ENCODE results near the gene SEMG1.
A peak's percentile ranks its signal among the peaks of the same experiment; 100 is the strongest.

SEMG1 gene

DNA sequence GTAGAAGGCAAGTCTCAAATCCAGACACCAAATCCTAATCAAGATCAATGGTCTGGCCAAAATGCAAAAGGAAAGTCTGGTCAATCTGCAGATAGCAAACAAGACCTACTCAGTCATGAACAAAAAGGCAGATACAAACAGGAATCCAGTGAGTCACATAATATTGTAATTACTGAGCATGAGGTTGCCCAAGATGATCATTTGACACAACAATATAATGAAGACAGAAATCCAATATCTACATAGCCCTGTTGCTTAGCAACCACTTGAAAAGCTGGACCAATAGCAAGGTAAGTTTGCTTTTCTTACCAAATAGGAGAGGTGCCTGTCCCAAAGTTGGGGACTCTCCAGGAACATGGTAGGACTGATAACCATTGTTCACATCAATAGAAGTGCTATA, 16.3 kb downstream of the SEMG1 start:
- DNase-seq (ENCODE audit: low read depth), result no peak

- DNase-seq (ENCODE audit: low read depth), result no peak
Observed at GRCh38 chr20:45226287-45226686, 19.5 kb downstream of the SEMG1 start.

DNA sequence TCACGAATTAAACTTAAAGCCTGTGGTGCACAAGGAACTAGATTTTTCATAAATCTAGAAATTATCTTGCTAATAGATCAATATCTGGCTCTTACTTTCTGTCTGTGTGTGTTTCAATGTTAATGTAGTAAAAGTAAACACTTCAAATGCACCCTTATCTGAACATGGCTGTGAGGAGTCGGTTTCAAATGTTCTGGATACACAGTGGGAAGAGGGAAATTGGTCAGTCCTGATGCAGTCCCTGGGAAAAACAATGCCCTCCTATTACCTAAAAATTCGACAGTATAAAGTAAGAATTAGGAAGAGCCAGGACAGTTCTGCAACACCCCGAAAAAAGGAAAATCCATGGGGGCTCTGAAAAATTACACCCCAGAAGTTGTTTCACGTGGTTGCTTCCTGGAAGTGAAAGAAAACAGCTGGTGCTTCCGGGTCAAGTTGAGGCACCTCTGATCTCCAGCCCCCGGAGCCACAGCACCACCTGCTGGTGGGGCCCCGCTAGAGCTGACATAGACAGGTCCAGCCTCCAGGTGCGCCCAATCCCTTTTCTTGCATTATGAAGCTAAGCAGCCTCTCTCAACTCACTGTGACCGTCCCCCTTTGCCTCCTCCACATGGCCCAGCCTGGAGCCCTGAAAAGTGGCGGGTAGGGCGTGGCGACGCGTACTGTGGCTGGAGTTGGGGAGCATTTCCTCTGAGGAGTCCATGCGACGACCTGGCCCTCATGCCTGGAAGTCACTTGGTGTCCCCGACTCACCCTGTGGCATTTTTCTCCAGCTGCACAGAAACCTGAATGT, 22.6 kb downstream of the SEMG1 start:
- DNase-seq (ENCODE audit: low read depth), result peak; percentile 45

GRCh38 chr20:45230631-45231030, 23.8 kb downstream of the SEMG1 start:
- DNase-seq (ENCODE audit: low read depth), result no peak

GRCh38 chr20:45235995-45236394, 29.2 kb downstream of the SEMG1 start:
- no peak for DNase-seq (ENCODE audit: low read depth)

DNA sequence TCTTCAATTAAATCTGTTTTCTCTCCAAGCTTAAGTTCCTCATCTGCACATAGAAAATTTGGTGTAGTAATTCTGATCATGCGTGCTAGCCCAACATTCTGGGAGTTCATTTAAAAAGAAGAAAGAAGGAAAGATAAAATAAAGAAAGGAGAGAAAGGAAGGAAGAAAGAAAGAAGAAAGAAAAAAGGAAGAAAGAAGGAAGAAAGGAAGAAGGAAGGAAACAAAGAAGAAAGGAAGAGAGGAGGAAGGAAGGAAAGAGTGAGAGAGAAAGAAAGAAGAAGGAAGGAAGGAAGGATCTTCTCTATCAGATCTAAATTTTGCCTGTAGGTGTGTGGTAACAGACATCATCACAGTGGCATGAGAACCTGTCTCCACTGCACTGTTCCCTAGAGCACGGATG, 31.3 kb downstream of the SEMG1 start:
- no peak for DNase-seq (ENCODE audit: low read depth)

GRCh38 chr20:45246109-45246508, 39.3 kb downstream of the SEMG1 start:
- DNase-seq (ENCODE audit: low read depth), result no peak

- DNase-seq (ENCODE audit: low read depth), result no peak
Observed at GRCh38 chr20:45247865-45248264, 41.0 kb downstream of the SEMG1 start.

- no peak for DNase-seq (ENCODE audit: low read depth)
Observed at GRCh38 chr20:45248609-45249008, 41.8 kb downstream of the SEMG1 start.

DNA sequence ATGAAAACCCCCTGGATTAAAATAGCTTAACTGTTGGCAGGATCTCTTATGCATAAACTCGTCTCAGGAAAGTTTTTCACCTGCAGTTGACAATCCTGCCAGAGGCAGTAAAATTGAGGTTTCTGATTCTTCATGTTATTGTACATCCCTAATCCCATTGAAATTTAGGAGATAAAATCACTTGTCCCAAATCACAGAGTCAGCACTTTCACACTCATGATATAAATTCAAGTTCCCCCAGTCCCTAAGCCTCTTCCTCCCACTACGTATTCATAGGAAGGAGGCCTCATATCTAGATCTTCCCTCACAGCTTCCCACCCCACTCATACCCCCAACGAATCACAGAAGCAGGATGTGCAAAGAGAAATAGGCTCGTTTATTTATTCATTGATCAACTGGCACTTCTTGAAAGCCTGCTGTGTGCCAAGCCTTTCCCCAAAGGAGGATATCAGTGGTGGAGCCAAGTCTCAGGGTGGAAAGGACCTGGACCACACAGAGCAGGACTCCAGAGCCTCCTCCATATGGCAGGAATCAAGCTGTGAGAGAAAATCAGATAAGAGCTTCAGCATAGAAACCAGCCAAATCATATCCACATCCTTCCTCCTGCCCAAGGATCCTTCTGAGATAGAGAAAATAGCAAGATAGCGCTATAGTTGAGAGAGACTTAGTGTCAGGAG, 45.2 kb downstream of the SEMG1 start:
- DNase-seq (ENCODE audit: low read depth), result no peak

DNA sequence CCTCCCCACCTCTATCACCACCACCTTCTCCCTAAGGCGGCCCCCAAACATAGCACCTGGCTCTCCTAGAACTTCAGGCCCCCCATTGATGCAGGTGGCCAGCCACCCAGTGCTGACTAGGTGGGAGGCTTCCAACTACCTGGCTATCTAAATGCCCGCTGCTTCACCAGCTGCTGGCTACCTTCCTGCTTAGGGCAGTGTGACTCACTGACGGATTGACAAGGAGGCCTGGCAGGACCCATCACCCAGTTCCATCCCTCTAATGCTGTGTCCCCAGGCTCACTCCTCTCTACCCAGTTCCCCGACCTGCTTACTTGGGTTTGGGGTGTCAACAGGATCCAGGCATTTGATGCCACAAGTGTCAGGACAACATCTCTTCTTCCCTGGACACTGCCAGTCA, 46.4 kb downstream of the SEMG1 start:
- no peak for DNase-seq (ENCODE audit: low read depth)

DNA sequence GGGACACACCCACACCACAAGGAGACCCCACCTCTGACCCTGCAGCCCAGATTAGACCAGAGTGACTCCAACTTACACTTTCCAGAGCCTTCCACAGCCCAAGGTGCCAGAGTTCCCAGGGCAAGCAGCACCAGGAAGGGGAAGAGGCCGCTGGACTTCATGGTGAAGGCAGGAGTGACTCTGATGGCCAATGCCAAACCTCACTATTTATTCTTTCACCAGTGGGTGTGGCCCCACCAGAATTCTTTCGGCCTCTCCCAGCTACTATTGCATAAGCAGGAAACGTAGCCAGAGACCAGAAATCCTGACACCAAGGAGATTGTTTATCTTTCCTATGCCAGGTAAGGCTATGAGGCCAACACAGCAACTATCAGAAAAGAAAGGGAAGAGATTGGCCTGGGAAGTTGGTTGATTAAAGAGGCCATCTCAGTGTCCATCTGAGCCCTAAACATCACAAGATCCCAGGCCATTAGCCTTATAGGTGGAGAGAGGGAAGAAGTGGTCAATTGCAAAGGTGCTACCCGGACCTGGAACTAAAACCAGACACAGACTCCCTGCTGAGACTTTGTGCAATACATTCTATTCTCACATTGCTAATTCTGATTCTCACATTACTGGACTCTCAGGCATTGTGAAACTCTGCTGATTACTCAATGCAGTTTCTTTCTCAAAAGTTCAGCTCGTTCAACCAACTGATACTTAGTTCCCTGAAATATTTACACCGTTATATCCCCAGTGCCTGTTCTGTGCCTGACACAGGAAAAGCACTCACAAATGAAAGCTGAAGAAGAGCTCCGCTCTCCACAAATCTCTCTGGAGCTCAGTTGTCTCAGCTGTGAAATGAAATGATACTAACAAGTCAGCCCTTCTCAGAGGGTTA, 47.8 kb downstream of the SEMG1 start, which contains the start of gene SLPI:
TSS of gene SLPI (minus strand) at position 182 of the 880 bp plus-strand sequence. CDS start at position 161, 21 bp downstream.
- peak; percentile 10 for DNase-seq (ENCODE audit: low read depth)

- DNase-seq (ENCODE audit: low read depth), result no peak
Observed at GRCh38 chr20:45257161-45257560, 50.3 kb downstream of the SEMG1 start.

GRCh38 chr20:45257711-45258110, 50.9 kb downstream of the SEMG1 start:
- no peak for DNase-seq (ENCODE audit: low read depth)

- DNase-seq (ENCODE audit: low read depth), result no peak
Observed at GRCh38 chr20:45258259-45258658, 51.4 kb downstream of the SEMG1 start.

GRCh38 chr20:45258664-45259063, 51.8 kb downstream of the SEMG1 start:
- no peak for DNase-seq (ENCODE audit: low read depth)

Measured in ELR (cell line).